ENCODE data around the gene CPSF7.
A peak's percentile ranks its signal among the peaks of the same experiment; 100 is the strongest.
"Not testable (repeated sequence)": the region's sequence is repeated elsewhere in the genome, so short reads cannot be mapped to it uniquely, and the experiment has no call there.

CPSF7 gene

GRCh38 chr11:61384271-61385242 lies 45.2 kb downstream of the CPSF7 start:
- no peak for DNase-seq (ENCODE audit: low read depth)

GRCh38 chr11:61383859-61384258 lies 45.9 kb downstream of the CPSF7 start:
- not testable (repeated sequence) for DNase-seq (ENCODE audit: low read depth)

- no peak for DNase-seq (ENCODE audit: low read depth)
Measured at GRCh38 chr11:61380884-61381283, 48.9 kb downstream of the CPSF7 start.

- no peak for DNase-seq (ENCODE audit: low read depth)
Measured at GRCh38 chr11:61378713-61379313, 51.0 kb downstream of the CPSF7 start.

GRCh38 chr11:61377461-61378160 lies 52.2 kb downstream of the CPSF7 start:
- DNase-seq (ENCODE audit: low read depth) = no peak

GRCh38 chr11:61375761-61376108 lies 54.0 kb downstream of the CPSF7 start:
- DNase-seq (ENCODE audit: low read depth) = no peak

- DNase-seq (ENCODE audit: low read depth) = no peak
Measured at GRCh38 chr11:61372659-61373420, 56.9 kb downstream of the CPSF7 start.

GRCh38 chr11:61370349-61371005 lies 59.3 kb downstream of the CPSF7 start:
- DNase-seq (ENCODE audit: low read depth) = no peak

GRCh38 chr11:61369372-61370348 lies 60.1 kb downstream of the CPSF7 start:
- DNase-seq (ENCODE audit: low read depth) = no peak

- no peak for DNase-seq (ENCODE audit: low read depth)
Measured at GRCh38 chr11:61368646-61369045, 61.1 kb downstream of the CPSF7 start.

GRCh38 chr11:61367406-61367805 lies 62.4 kb downstream of the CPSF7 start:
- DNase-seq (ENCODE audit: low read depth) = no peak

GRCh38 chr11:61364012-61364675 lies 65.6 kb downstream of the CPSF7 start:
- no peak for DNase-seq (ENCODE audit: low read depth)

GRCh38 chr11:61362542-61362875 lies 67.3 kb downstream of the CPSF7 start:
- DNase-seq (ENCODE audit: low read depth) = peak; percentile 20

GRCh38 chr11:61361741-61362541 lies 67.8 kb downstream of the CPSF7 start, which contains the start of the genes CYB561A3 and TMEM138:
CYB561A3 (minus strand) TSS chr11:61361882; CDS start chr11:61356713, 5,169 bp downstream.
TMEM138 (plus strand) TSS chr11:61362374; CDS start chr11:61364391, 2,017 bp downstream.
- peak; percentile 75 for DNase-seq (ENCODE audit: low read depth)

- DNase-seq (ENCODE audit: low read depth) = no peak
Measured at GRCh38 chr11:61361237-61361740, 68.5 kb downstream of the CPSF7 start.

GRCh38 chr11:61359516-61359915 lies 70.3 kb downstream of the CPSF7 start:
- no peak for DNase-seq (ENCODE audit: low read depth)

- DNase-seq (ENCODE audit: low read depth) = no peak
Measured at GRCh38 chr11:61358566-61358965, 71.2 kb downstream of the CPSF7 start.

- no peak for DNase-seq (ENCODE audit: low read depth)
Measured at GRCh38 chr11:61357894-61358239, 71.9 kb downstream of the CPSF7 start.

All from T follicular helper cell (primary cell).